Activated naive CD8-positive, alpha-beta T cell treated with anti-CD3 and anti-CD28 coated beads for 36 hours (primary cell): ENCODE results near the gene IFITM1. TPM values are rescaled to one million over a fixed set of nuclear protein-coding genes. Genes with fewer than 3 reads are reported as not detected.
"Not testable (repeated sequence)": the region's sequence is repeated elsewhere in the genome, so short reads cannot be mapped to it uniquely, and the experiment has no call there.

ENCODE experiments used
- DNase-seq: peaks from one replicate; pipeline ENCODE4 v3.0.0; 2021
- H3K27ac Mint-ChIP-seq: one replicate; pipeline ENCODE4 v1.8.0; 2022; ENCODE audit warnings: mild to moderate bottlenecking, moderate library complexity, mixed read lengths
- H3K27me3 Mint-ChIP-seq: one replicate; pipeline ENCODE4 v1.8.0; 2022; ENCODE audit warnings: mild to moderate bottlenecking, mixed read lengths
- H3K36me3 Mint-ChIP-seq: one replicate; pipeline ENCODE4 v1.8.0; 2021; ENCODE audit warnings: mild to moderate bottlenecking, mixed read lengths
- H3K4me1 Mint-ChIP-seq: one replicate; pipeline ENCODE4 v1.8.0; 2021; ENCODE audit warnings: mixed read lengths
- H3K4me3 Mint-ChIP-seq: one replicate; pipeline ENCODE4 v1.8.0; 2022; ENCODE audit warnings: mild to moderate bottlenecking, moderate library complexity, mixed read lengths
- H3K9me3 Mint-ChIP-seq: one replicate; pipeline ENCODE4 v1.8.0; 2022; ENCODE audit warnings: mixed read lengths
- total RNA-seq, 2 experiments: library from RNA; stranded (reverse); gene quantifications; one replicate each; pipeline ENCODE4 v1.2.3, GENCODE V29; 2021

The IFITM1 gene
- total RNA-seq, 2 experiments from 2014 or later: 345 to 356 TPM

DNA sequence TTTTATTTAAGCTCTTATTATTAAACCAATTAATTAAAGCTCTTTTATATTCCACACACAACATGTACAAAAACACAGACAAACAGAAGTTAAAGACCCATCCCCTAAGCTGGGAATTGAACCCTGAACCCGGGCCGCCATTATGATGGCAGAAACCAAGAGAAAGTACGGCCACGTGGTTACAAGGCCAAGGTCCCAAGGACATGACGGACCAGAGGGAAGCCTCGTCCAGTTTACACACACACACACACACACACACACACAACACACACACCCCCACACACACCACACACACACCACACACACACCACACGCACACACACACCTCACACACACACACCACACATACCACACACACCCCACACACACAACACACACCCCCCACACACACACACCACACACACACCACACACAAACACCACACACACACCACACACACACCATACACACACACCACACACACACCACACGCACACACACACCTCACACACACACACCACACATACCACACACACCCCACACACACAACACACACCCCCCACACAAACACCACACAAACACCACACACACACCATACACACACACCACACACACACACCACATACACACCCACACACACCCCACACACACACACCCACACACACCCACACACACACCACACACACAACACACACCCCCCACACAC, 35.6 kb downstream of the IFITM1 start:
- H3K4me1 Mint-ChIP-seq: peaks cover 33% of the 10 kb centered on the region
- H3K36me3 Mint-ChIP-seq, H3K4me3 Mint-ChIP-seq, DNase-seq, H3K27me3 Mint-ChIP-seq, H3K9me3 Mint-ChIP-seq, H3K27ac Mint-ChIP-seq: not testable (repeated sequence)

DNA sequence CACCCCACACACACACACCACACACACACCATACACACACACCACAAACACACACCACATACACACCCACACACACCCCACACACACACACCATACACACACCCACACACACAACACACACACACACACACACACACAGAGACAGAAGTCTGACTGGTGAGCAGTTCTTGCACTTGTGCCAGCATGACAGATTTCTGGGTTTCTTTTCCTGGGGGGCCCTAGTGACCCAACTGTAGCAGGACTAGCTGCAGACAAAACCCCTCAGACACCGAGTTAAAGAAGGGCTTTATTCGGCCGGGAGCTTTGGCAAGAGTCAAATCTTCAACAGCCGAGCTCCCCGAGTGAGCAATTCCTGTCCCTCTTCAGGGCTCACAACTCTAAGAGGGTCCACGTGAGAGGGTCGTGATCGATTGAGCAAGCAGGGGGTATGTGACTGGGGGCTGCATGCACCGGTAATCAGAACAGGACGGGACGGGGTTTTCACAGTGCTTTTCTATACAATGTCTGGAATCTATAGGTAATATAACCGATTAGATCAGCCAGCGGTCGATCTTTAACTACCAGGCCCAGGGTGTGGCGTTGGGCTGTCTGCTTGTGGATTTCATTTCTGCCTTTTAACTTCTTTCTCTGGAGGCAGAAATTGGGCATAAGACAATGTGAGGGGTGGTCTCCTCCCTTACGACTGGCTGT, 36.3 kb downstream of the IFITM1 start:
- not testable (repeated sequence) for H3K27me3 Mint-ChIP-seq, H3K9me3 Mint-ChIP-seq, H3K4me3 Mint-ChIP-seq, DNase-seq, H3K36me3 Mint-ChIP-seq
- Mint-ChIP-seq H3K4me1 (peaks cover 36% of the 10 kb centered on the region), H3K27ac (peak overlapping the region; percentile 36)

DNA sequence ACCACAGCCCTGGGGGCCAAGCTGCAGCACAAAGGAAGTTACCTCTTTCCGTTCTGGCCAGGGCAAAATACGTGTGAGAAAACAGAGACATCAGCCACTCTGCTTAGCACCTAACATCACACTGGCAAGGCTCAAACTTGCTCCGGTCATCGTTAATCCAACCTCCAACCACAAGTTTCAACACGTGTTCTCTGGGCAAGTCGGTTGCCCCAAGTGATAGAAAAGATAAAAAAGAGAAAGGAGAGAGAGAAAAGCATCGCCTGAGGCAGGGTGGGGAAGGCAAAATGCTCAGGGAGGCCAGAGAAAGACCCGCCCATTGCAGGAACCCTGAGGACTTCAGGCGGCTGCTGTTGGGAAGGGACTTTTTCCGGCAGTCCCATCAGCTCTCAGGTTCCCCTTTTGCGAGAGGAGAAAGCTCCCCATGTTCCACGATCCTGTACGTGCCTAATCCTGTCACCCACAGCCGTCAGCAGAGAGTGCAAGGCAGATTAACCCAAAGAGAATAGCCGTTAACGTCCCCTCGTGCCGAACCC, 36.9 kb downstream of the IFITM1 start:
- Mint-ChIP-seq H3K4me1 (peaks cover 37% of the 10 kb centered on the region), H3K4me3 (no peak overlapping the region), H3K27me3 (no peaks in the 10 kb centered on the region), H3K27ac (peak overlapping the region; percentile 36), H3K36me3 (no peaks in the 10 kb centered on the region), H3K9me3 (no peaks in the 10 kb centered on the region)
- no peak for DNase-seq

DNA sequence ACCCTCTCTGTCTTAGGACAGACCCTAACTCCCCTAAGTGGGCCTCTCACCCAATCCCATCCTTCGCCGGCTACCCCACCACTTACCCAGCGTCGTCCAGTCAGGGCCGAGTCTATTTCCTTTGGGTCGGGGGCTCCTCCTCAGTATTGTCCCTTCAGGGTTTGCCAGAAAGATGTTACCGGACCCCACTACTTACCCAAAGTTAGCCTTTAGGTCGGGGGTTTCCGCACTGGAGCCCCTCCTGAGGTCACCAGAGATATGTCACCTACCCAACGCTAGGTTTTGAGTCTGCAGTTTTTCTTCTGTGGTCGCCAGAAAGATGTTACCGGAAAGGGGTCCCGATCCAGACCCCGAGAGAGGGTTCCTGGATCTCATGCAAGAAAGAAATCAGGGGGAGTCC, 37.6 kb downstream of the IFITM1 start:
- H3K36me3 Mint-ChIP-seq: no peaks in the 10 kb centered on the region
- H3K9me3 Mint-ChIP-seq: no peaks in the 10 kb centered on the region
- H3K4me3 Mint-ChIP-seq: no peak overlapping the region
- peaks cover 37% of the 10 kb centered on the region for H3K4me1 Mint-ChIP-seq
- DNase-seq: no peak
- no peaks in the 10 kb centered on the region for H3K27me3 Mint-ChIP-seq
- peak overlapping the region; percentile 12 for H3K27ac Mint-ChIP-seq

DNA sequence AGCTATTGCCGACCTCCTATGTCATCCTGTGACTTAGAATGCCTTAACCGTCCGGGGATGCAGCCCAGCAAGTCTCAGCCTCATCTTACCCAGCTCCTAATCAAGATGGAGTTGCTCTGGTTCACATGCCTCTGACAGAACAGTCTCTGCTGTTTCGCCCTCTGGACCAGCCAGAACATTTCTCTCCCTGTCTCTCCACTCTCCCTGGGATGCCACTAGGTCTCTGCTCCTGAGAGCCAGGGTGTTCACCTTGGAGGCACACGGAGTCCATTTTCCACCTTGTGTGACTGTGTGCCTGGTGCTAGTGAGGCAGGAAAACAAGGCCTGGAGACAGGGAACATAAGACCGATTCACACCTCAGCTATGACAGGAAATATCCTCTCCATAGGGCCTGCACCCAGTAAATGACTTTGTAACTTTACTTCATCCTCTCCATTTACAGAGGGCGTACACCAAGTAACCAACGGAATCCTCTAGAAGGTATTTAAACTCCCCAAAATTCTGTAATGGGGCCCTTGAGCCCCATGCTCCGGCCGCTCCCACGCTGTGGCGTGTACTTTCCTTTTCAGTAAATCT, 38.7 kb downstream of the IFITM1 start:
- Mint-ChIP-seq H3K4me1 (peaks cover 37% of the 10 kb centered on the region), H3K9me3 (no peaks in the 10 kb centered on the region), H3K36me3 (no peaks in the 10 kb centered on the region), H3K4me3 (no peak overlapping the region), H3K27ac (no peak overlapping the region), H3K27me3 (no peaks in the 10 kb centered on the region)
- DNase-seq: no peak

DNA sequence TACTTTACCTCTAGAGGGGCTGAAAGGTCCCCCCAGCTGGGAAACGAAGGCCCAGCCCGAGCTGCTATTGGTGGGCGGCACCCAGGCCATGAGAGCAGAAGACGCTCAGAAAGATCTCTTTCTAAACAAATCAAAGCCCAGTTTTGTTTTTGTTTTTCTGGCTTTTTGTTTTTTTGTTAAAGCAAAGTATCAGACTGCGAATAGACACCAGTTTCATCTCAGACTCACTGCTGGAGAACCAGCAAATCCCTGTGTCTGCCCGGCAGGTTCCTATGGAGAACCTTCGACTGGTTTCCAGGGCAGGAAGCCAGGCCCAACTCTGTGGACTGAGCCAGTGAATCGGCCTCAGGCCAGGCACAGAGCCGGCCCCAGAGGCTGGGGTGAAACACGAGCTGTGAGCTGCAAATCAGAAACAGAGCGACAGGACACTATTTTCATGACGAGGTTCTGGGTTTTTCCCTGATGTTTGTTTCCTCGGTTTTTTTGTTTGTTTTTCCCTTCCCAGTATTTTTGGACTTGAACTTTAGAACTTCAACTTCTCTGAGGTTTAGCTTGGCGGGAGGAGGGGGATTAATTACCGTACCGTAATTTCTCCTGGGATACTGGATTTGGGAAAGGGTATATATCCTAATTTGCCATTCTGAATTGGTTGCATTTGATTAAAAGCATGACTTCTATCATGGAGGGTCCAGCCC, 39.5 kb downstream of the IFITM1 start:
- Mint-ChIP-seq H3K27me3 (no peaks in the 10 kb centered on the region), H3K4me1 (peaks cover 37% of the 10 kb centered on the region), H3K27ac (no peak overlapping the region), H3K4me3 (no peak overlapping the region), H3K36me3 (no peaks in the 10 kb centered on the region), H3K9me3 (no peaks in the 10 kb centered on the region)
- no peak for DNase-seq

DNA sequence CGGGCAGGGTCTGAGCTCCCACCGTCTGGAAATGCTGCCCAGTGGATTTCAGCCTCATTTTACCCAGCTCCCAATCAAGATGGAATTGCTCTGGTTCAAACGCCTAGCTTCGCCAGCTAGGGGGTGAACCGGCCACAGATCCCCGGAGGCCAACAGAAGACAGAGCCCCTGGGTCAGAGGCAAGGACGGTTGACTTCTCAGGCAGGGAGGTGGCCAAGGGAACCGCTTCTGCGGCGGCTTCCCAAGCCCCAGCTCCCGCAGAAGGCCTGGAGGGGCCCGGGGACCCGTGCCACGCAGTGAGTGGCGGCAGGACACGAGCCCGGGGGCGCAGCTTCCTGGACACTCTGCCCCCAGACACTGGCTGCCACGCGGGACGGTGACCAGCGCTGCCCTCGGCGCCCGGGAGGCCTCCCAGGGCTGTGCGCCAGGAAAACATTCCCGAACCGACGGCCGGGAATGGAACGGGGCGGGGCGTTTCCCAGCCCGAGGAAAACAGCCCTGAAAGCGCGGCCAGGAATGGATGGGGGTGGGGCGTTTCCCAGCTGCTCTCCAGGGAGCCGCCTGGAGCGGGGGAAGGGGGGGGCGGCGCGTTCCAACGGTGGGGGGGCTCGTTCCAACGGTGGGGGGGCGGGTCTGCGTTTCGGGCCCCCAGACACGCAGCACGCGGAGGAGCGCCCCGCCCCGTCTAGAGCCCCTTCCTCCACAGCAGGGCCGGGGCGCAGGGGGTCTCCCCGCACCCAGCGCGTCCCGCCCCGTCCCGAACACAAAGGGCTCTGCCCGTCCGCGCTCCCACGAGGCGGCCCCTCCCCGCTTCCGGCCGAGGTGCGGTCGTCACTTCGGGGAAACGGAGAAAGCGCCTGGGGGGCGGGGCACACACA, 42.0 kb downstream of the IFITM1 start:
- Mint-ChIP-seq H3K4me3 (peak overlapping the region; percentile 84), H3K36me3 (no peaks in the 10 kb centered on the region), H3K27me3 (no peaks in the 10 kb centered on the region), H3K9me3 (no peaks in the 10 kb centered on the region), H3K4me1 (peaks cover 32% of the 10 kb centered on the region), H3K27ac (peak overlapping the region; percentile 94)
- peak; percentile 92 for DNase-seq

DNA sequence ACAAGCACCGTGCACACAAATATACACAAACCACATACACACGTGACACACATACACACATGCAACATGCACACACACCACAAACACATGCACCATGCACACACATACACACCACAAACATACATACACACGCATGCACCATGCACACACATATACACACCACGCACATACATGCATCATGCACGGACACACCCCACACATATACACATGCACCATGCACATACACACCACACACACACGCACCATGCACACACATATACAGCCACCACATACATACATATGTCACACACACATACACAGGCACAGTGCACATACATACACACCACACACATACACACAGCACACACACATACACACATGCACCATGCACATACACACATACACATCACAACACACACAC, 42.8 kb downstream of the IFITM1 start:
- no peak for DNase-seq
- H3K9me3 Mint-ChIP-seq: peaks cover 2% of the 10 kb centered on the region
- no peak overlapping the region for H3K27ac Mint-ChIP-seq
- no peaks in the 10 kb centered on the region for H3K36me3 Mint-ChIP-seq
- H3K4me3 Mint-ChIP-seq: no peak overlapping the region
- H3K27me3 Mint-ChIP-seq: no peaks in the 10 kb centered on the region
- peaks cover 24% of the 10 kb centered on the region for H3K4me1 Mint-ChIP-seq

DNA sequence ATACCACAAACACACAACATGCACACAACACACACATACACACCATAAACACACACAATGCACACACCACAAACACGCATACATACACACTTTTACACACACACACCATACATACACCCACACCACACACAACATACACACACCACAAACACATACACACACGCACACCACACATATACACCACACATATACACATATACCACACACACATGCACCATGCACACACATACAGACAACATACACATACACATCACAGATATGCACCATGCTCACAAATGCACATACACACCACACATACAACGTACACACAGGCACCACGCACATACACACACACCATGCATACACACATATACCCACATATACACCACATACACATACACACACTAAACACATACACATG, 43.7 kb downstream of the IFITM1 start:
- Mint-ChIP-seq H3K36me3 (no peaks in the 10 kb centered on the region), H3K4me3 (no peak overlapping the region), H3K4me1 (peaks cover 19% of the 10 kb centered on the region), H3K9me3 (peaks cover 3% of the 10 kb centered on the region), H3K27me3 (no peaks in the 10 kb centered on the region), H3K27ac (no peak overlapping the region)
- no peak for DNase-seq

DNA sequence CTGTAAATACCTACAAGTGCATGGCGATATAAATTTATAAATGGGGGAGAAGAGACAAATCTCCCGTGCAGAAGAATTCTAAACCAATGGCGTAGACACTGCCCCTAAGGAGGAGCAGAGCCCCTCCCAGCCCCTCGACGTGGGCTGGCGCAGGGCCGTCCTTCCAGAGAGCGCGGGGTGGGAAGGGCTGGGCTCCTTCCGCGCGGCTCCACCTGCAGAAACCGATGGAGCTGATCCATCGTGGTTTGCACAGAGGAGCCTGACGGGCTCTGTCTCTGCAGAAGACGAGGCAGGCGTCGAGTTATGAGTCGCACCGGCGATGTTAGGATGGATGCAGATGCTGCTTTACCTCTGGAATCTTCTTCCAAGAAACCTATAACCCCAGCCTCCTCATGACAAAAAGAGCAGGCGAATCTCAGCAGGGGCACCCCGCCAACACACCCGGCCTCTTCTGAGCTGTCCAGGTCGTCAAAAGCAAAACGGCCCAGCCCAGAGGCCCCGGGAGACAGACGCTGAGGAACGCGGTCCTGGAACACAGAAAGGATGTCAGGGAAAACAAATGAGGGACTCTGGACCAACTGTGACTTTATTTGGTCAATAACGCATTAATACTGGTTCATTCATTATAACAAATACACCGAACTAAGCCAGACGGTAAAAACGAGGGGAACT, 44.4 kb downstream of the IFITM1 start:
- Mint-ChIP-seq H3K27ac (no peak overlapping the region), H3K36me3 (no peaks in the 10 kb centered on the region), H3K27me3 (no peaks in the 10 kb centered on the region), H3K4me3 (no peak overlapping the region), H3K9me3 (peaks cover 3% of the 10 kb centered on the region), H3K4me1 (peaks cover 13% of the 10 kb centered on the region)
- no peak for DNase-seq

DNA sequence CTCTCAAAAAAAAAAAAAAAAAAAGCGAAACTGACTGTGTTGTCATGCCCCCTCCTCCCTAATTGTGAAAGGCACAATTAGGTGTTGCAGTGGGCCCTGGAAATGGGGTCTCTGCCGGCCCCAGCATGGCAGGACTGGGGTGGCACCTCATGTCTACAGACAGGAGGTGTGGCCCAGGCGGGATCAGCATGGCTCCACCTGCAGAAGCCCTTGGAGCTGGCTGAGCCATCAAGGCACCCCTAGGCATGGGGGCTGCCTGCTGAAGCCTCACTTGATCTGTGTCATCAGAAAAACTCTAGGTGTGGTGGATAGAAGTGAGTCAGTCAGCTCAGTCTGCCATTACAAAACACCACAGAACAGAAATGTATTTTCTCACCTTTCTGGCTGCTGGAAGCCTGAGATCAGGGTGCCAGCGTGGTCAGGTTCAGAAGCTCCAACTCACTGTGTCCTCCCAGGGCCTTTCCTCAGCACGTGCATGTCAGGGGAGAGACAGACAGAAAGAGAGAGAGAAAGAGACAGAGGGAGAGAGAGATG, 45.4 kb downstream of the IFITM1 start:
- Mint-ChIP-seq H3K27ac (no peak overlapping the region), H3K9me3 (peaks cover 3% of the 10 kb centered on the region), H3K4me3 (no peak overlapping the region), H3K4me1 (peaks cover 5% of the 10 kb centered on the region), H3K36me3 (no peaks in the 10 kb centered on the region), H3K27me3 (no peaks in the 10 kb centered on the region)
- DNase-seq: peak; percentile 33

DNA sequence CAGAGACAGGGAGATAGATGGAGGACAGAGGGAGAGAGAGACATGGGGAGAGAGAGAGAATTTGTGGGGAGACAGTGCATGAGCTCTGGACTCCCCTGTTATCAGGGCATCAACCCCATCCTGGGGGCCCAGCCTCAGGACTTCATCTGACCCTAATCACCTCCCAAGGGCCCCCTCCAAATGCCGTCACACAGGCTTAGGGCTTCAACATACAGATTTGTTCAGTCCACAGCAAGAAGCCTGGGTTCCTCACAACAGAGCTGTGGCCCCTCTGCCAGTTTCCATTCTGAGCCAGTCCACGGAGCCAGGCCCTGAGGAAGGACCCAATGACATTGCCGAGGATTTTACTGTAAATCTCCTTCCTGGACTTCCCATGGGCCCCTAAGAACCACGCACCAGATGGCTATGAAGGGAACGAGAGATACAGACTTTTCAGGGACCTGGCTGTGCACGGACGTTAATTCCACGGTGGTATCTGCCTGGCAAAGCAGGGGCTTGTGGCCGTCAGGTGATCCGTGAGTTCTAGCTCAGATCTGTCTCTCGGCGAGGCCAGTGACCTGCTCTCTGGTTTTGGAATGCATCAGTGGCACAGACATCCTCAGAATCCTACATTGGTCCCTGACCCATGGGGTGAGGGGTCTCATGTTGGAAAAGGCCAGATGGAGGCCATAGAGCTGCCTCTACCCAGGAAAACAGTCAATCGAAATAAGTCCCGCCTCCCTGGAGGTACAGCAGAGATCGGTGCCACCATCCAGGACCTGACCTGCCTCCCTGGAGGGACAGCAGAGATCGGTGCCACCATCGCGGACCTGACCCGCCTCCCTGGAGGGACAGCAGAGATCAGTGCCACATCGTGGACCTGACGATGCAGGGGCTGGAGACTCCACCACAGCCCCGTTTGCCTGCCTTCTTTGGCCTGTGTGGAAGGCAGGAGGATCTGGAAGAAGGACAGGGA, 46.8 kb downstream of the IFITM1 start:
- Mint-ChIP-seq H3K36me3 (no peaks in the 10 kb centered on the region), H3K27ac (no peak overlapping the region), H3K4me3 (no peak overlapping the region), H3K4me1 (no peaks in the 10 kb centered on the region), H3K27me3 (peaks cover 5% of the 10 kb centered on the region), H3K9me3 (peaks cover 3% of the 10 kb centered on the region)
- no peak for DNase-seq
